GM21825 (cell line): ENCODE data around the gene VWA5B2.

Experiments
- ATAC-seq: cut with Tn5 transposase; IDR thresholded peaks from one replicate; pipeline ENCODE4 v1.9.1; 2021; ENCODE audit warnings: mild to moderate bottlenecking, moderate library complexity; ENCODE audit not compliant: unreplicated experiment

Gene VWA5B2

GRCh38 chr3:184222521-184222920 is 6.9 kb upstream of the VWA5B2 start:
- no peak for ATAC-seq

GRCh38 chr3:184223946-184224345 is 5.4 kb upstream of the VWA5B2 start:
- no peak for ATAC-seq

- no peak for ATAC-seq
These were observed 1.9 kb upstream of the VWA5B2 start for GRCh38 chr3:184227481-184227935.

GRCh38 chr3:184228376-184229137 is 828 bp upstream of the VWA5B2 start:
- ATAC-seq = no peak

GRCh38 chr3:184230081-184230602 is 757 bp downstream of the VWA5B2 start:
- no peak for ATAC-seq

GRCh38 chr3:184230603-184231528 is 1.5 kb downstream of the VWA5B2 start:
- ATAC-seq = no peak

- no peak for ATAC-seq
These were observed 2.3 kb downstream of the VWA5B2 start for GRCh38 chr3:184231671-184232070.

- ATAC-seq = no peak
These were observed 3.9 kb downstream of the VWA5B2 start for GRCh38 chr3:184233127-184233843.

- ATAC-seq = no peak
These were observed 4.8 kb downstream of the VWA5B2 start for GRCh38 chr3:184234224-184234623.

- ATAC-seq = no peak
These were observed 5.4 kb downstream of the VWA5B2 start for GRCh38 chr3:184234671-184235380.

GRCh38 chr3:184235381-184236032 is 6.1 kb downstream of the VWA5B2 start:
- no peak for ATAC-seq

GRCh38 chr3:184236033-184236410 is 6.6 kb downstream of the VWA5B2 start:
- no peak for ATAC-seq

- no peak for ATAC-seq
These were observed 7.3 kb downstream of the VWA5B2 start for GRCh38 chr3:184236636-184237035.

- ATAC-seq = no peak
These were observed 7.8 kb downstream of the VWA5B2 start for GRCh38 chr3:184237211-184237610.

- no peak for ATAC-seq
These were observed 8.4 kb downstream of the VWA5B2 start for GRCh38 chr3:184237807-184238206.

GRCh38 chr3:184238246-184238818 is 8.9 kb downstream of the VWA5B2 start:
- ATAC-seq = no peak

- ATAC-seq = no peak
These were observed 9.8 kb downstream of the VWA5B2 start for GRCh38 chr3:184239221-184239620.

GRCh38 chr3:184239708-184240107 is 10.3 kb downstream of the VWA5B2 start:
- ATAC-seq = no peak

GRCh38 chr3:184240384-184241140 is 11.2 kb downstream of the VWA5B2 start:
- no peak for ATAC-seq
